Pancreas (tissue), 10 donors: ENCODE data around the gene LRRC46. TPM values are rescaled to one million over a fixed set of nuclear protein-coding genes. Genes with fewer than 3 reads are reported as not detected.

Experiments used
- ATAC-seq, 4 donors: fragments of 200-7000 bp; cut with Tn5 transposase; one replicate each; pipeline versions ENCODE4 v1.8.0 to v1.9.1; 2020; ENCODE audit warnings: mild to moderate bottlenecking in 4 of 4, moderate library complexity in 4 of 4
- DNase-seq, 6 donors: peaks; one replicate each; pipeline ENCODE4 v3.0.0-alpha.2; 2020
- FAIRE-seq: peaks from 2 replicates; lab custom pipeline; 2012; peaks lifted over from hg19 to GRCh38; lab: Jason Lieb, UNC
- H3K27ac ChIP-seq, 4 donors: fragments of 200-600 bp; sonication (generic); 1 replicate in 3 of 4; 2 replicates in 1 of 4; pipeline versions ENCODE4 v1.5.0 to v1.8.0; 2020
- H3K27me3 ChIP-seq, 4 donors: fragments of 200-600 bp; one replicate each; pipeline ENCODE4 v1.8.0; 2021
- H3K36me3 ChIP-seq, 3 donors: fragments of 200-600 bp; sonication (generic) in 1 of 3; one replicate each; pipeline versions ENCODE4 v1.5.0 to v1.8.0; 2020 to 2021
- H3K4me1 ChIP-seq, 3 donors: fragments of 200-600 bp; one replicate each; pipeline ENCODE4 v1.8.0; 2021
- H3K4me3 ChIP-seq, 4 donors: fragments of 200-600 bp; sonication (generic) in 2 of 4; one replicate each; pipeline versions ENCODE4 v1.5.0 to v1.8.0; 2020 to 2021
- H3K9me3 ChIP-seq, 4 donors: fragments of 200-600 bp; one replicate each; pipeline ENCODE4 v1.8.0; 2021
- WGBS, 2 donors: extraction: QIAGEN DNeasy Blood & Tissue Kit; methylation state at CpG; one replicate each; pipeline ENCODE4 v1.1.7; 2013; 5-methylcytosine and 5-hydroxymethylcytosine counted together
- intact Hi-C, 3 donors: fragments of 100-400 bp; cut with DNase I; formaldehyde crosslinking; loops; one replicate each; pipeline versions ENCODE4 v1.11.1 to v1.14.2; 2022
- polyA plus RNA-seq, 2 donors: library from polyadenylated mRNA; stranded (reverse); fragments of 200-250 nt; gene quantifications; one replicate each; pipeline ENCODE4 v1.2.3, GENCODE V29; 2013
- total RNA-seq, 6 donors: library from RNA; stranded (reverse); fragmentation: NEBNext Ultra II Directional in 4 of 6; extraction: Animal tissue kit (Norgen Biotek cat#: 25700) in 4 of 6; gene quantifications; one replicate each; pipeline versions ENCODE4 v1.2.1 to v1.2.4, GENCODE V29; 2021 to 2023
- TF ChIP-seq, protein P1 (sequence below), 4 donors: fragments of 200-600 bp; sonication (generic) in 3 of 4; IDR thresholded peaks; one replicate each; pipeline versions ENCODE4 v1.5.0 to v1.8.0; 2021; ENCODE audit warnings: antibody characterized with exemption in 4 of 4
- donor health status: healthy with polysubstance abuse.
- donor health status: DM: no; HTN: no; CAD: no; lungs with moderate emphysema.
- donor health status: DM: no; HTN: no; CAD: no.
- donor health status: control.
- donor health status: control.
- donor health status: Bipolar disorder and iron deficiency.
- donor health status: DM: yes; HTN: yes; CAD: no.
- donor health status: DM: no; HTN: no; CAD: no.
- donor health status: DM: no; HTN: no; CAD: no.
- donor health status: DM: yes; HTN: yes; CAD: no.

LRRC46 gene
- total and polyA plus RNA-seq, 8 donors, result 0.14 to 1.8 (median 0.47) TPM

DNA sequence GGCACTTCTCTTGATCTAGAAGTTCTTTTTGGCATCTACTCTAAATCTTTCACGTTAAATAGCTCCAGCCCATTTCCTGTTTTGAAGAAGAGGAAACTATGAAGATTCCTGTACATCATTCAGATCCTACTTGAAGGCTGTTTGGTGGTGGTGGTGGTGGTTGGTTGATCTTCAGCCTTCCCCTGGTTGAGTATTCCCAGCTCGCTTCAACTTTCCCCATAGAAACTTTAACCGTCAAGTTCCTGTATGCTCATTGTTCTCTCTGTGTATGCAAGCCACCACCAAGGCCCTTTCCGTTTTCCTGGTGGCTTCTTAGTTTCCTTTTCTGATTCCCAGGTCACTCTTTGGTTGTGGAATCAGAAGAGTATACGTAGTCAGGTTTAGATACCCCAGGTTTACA lies 3.3 kb downstream of the LRRC46 start:
- no peaks in the 10 kb centered on the region for H3K9me3 ChIP-seq
- H3K27me3 ChIP-seq, result no peaks in the 10 kb centered on the region
- WGBS, 2 donors, result 62 to 75% methylated on average over 5 of the region's 5 CpGs
- H3K4me1 ChIP-seq, result peaks cover 0 to 11% (median 10%) of the 10 kb centered on the region in 3 donors
- H3K36me3 ChIP-seq, result no peaks in the 10 kb centered on the region
- TF ChIP-seq, protein P1, sequence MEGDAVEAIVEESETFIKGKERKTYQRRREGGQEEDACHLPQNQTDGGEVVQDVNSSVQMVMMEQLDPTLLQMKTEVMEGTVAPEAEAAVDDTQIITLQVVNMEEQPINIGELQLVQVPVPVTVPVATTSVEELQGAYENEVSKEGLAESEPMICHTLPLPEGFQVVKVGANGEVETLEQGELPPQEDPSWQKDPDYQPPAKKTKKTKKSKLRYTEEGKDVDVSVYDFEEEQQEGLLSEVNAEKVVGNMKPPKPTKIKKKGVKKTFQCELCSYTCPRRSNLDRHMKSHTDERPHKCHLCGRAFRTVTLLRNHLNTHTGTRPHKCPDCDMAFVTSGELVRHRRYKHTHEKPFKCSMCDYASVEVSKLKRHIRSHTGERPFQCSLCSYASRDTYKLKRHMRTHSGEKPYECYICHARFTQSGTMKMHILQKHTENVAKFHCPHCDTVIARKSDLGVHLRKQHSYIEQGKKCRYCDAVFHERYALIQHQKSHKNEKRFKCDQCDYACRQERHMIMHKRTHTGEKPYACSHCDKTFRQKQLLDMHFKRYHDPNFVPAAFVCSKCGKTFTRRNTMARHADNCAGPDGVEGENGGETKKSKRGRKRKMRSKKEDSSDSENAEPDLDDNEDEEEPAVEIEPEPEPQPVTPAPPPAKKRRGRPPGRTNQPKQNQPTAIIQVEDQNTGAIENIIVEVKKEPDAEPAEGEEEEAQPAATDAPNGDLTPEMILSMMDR (IDR thresholded peaks at IDR 0.05), result no peak
- no peak for DNase-seq
- no peak overlapping the region for H3K4me3 ChIP-seq
- no peak for ATAC-seq
- intact Hi-C loops, result no loop called here
- no peak for FAIRE-seq
- no peak overlapping the region for H3K27ac ChIP-seq

DNA sequence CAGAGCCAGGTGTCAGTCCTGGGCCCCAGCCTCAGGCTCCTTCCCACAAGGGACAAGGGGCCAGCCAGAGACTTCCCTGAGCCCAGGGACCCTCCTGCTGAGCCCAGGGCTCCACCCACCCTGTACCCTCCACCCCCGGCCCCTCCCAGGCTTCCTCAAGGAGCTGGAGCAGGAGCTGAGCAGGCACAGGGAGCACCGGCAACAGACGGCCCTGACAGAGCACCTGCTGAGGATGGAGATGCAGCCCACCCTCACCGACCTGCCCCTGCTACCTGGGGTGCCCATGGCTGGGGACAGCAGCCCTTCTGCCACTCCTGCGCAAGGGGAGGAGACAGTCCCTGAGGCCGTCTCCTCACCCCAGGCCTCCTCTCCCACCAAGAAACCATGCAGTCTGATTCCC lies 5.1 kb downstream of the LRRC46 start:
- Histone ChIP-seq H3K4me3 (no peak overlapping the region), H3K4me1 (peaks cover under 1 to 14% (median 10%) of the 10 kb centered on the region in 3 donors), H3K9me3 (no peaks in the 10 kb centered on the region), H3K36me3 (no peaks in the 10 kb centered on the region), H3K27ac (no peak overlapping the region), H3K27me3 (no peaks in the 10 kb centered on the region)
- ATAC-seq, result no peak
- DNase-seq, result peak in 1 of 6 donors; percentile 72
- FAIRE-seq, result no peak
- whole genome bisulfite sequencing, 2 donors, result 86% methylated on average over 6 of the region's 6 CpGs
- intact Hi-C loops, result no loop called here
- TF ChIP-seq, protein P1 (IDR thresholded peaks at IDR 0.05), result no peak

DNA sequence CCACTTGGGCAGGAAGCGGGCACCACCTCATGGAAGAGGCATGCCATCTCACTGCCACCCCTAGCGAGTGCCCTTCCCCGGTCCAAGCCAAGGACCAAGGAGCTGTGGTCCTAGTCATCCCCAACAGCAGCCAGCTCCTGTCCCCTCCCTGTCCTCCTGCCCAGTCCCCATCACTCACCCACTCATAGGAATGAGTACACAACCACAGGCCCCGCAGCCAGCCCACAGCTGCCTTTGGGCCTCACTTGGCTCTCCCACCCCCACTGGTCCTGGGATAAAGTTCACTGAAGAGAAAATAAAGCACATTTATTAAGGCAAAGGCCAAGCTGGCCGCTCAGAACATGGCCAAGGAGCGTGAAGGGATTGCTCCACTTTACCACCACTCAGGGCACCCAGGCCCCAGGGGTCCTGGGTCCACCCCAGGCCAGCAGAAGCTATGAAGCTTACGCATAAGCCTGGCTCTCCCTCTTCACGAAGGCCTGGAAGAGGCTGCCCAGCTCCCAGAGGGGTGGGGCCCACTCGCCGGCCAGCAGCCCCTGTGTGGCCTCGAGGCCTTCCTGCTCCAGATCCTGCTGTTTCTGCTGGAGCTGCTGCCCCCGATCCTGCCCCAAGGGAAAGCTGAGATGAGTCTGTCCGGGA lies 6.0 kb downstream of the LRRC46 start:
- H3K36me3 ChIP-seq, result no peaks in the 10 kb centered on the region
- H3K4me1 ChIP-seq, result peaks cover 8 to 18% (median 13%) of the 10 kb centered on the region in 3 donors
- intact Hi-C loops, result no loop called here
- H3K4me3 ChIP-seq, result no peak overlapping the region
- 80 to 81% methylated on average over 13 of the region's 13 CpGs for WGBS, 2 donors
- no peak overlapping the region for H3K27ac ChIP-seq
- H3K9me3 ChIP-seq, result no peaks in the 10 kb centered on the region
- TF ChIP-seq, protein P1 (IDR thresholded peaks at IDR 0.05), result no peak
- no peaks in the 10 kb centered on the region for H3K27me3 ChIP-seq
- ATAC-seq (no peak), FAIRE-seq (no peak), DNase-seq (peak in 1 of 6 donors; percentile 56)

DNA sequence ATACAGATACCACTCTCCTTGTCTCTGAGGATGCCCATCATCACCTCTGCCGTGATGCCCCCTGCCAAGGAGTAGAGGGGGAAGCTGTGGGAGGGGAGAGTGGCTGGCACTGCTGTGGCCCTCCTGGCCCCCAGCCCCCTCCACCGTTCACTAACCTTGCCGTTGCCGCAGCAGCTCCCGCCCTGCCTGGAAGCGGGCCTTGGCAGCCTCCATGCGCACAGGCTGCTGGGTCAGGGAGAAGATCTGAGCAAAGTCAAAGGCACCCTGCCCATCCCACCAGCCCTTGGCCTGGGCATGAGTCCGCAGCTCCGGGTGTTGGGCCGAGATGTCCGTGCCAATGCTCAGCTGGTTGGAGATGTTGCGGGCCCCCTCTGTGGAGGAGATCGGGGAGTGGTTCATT lies 7.2 kb downstream of the LRRC46 start:
- FAIRE-seq, result no peak
- no peaks in the 10 kb centered on the region for H3K9me3 ChIP-seq
- H3K27me3 ChIP-seq, result no peaks in the 10 kb centered on the region
- ATAC-seq, result no peak
- 93 to 94% methylated on average over 13 of the region's 13 CpGs for WGBS, 2 donors
- intact Hi-C loops, result no loop called here
- no peak for DNase-seq
- TF ChIP-seq, protein P1 (IDR thresholded peaks at IDR 0.05), result no peak
- no peak overlapping the region for H3K27ac ChIP-seq
- H3K4me3 ChIP-seq, result no peak overlapping the region
- H3K4me1 ChIP-seq, result peaks cover 8 to 26% (median 16%) of the 10 kb centered on the region in 3 donors
- H3K36me3 ChIP-seq, result no peaks in the 10 kb centered on the region

DNA sequence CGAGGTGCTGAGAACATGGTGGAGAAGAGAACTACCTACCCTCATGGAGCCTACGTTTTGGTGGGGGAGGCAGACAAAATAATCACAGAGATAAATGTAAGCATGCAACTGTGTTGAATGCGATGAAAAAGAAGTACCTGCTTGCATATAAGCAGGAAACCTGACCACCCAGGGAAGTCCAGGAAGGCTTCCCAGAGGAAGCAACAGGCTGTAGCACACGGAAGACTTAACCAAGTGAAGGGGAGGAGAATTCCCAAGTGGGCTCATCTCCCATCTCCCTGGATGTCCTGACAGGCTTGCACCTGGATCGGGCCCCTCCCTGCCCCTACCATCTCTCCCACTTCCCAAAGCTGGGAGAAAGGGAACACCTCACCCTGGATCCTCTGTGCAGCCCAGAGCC lies 7.6 kb downstream of the LRRC46 start:
- no peaks in the 10 kb centered on the region for H3K36me3 ChIP-seq
- H3K27me3 ChIP-seq, result no peaks in the 10 kb centered on the region
- H3K27ac ChIP-seq, result no peak overlapping the region
- H3K4me3 ChIP-seq, result no peak overlapping the region
- 78 to 92% methylated on average over 4 to 5 of the region's 5 CpGs for WGBS, 2 donors
- H3K9me3 ChIP-seq, result no peaks in the 10 kb centered on the region
- H3K4me1 ChIP-seq, result peaks cover 8 to 26% (median 16%) of the 10 kb centered on the region in 3 donors
- DNase-seq (no peak), ATAC-seq (no peak), FAIRE-seq (no peak)
- intact Hi-C loops, result no loop called here
- TF ChIP-seq, protein P1 (IDR thresholded peaks at IDR 0.05), result no peak
